Measurements from ENCODE around the gene CHSY1. TPM values are rescaled to one million over a fixed set of nuclear protein-coding genes. Genes with fewer than 3 reads are reported as not detected.

The CHSY1 gene
- polyA plus RNA-seq, 2 of the 4 experiments (the other 2 are of a cell fraction) = 16.0 to 28.1 TPM

GRCh38 chr15:101244036-101244781 lies 7.6 kb downstream of the CHSY1 start (continued):
- TF ChIP-seq ZNF302 (CRISPR knock-in tag; IDR thresholded peaks at IDR 0.05) (no peak), CBX8 (IDR thresholded peaks at IDR 0.05) (no peak), MAFK (IDR thresholded peaks at IDR 0.05; ENCODE audit: partially characterized antibody) (no peak), ATOH8 (CRISPR knock-in tag; IDR thresholded peaks at IDR 0.05; ENCODE audit: low read depth) (no peak)

- no peaks in the 10 kb centered on the region for H3K9me3 ChIP-seq
- H3K4me1 ChIP-seq = no peaks in the 10 kb centered on the region
- H3K4me3 ChIP-seq = no peak overlapping the region
- TF ChIP-seq KDM1A (IDR thresholded peaks at IDR 0.05; ENCODE audit: low read depth) = no peak
- no peak for TF ChIP-seq RNF2 (IDR thresholded peaks at IDR 0.05; ENCODE audit: borderline replicate concordance, low read depth)
- no peak for TF ChIP-seq SMC3 (IDR thresholded peaks at IDR 0.05)
- POLR2A ChIA-PET = no interaction called here
- DNase-seq (ENCODE audit: low read depth in 1 of 2, low spot score in 1 of 2) = no peak
- ATAC-seq = no peak
- H3K27ac ChIP-seq = no peak overlapping the region
- FAIRE-seq = no peak
- no peak overlapping the region for H3K4me2 ChIP-seq
- CTCF ChIA-PET = interaction anchor here (0.7 to 6.3 kb wide), 7 partner anchors 8 to 155 kb away, joined by 3 to 58 read pairs (median 4); partner anchors contain the start of gene CHSY1
- 94% methylated on average over 9 of the region's 9 CpGs for WGBS (ENCODE audit: missing lambda C conversion rate)
Observed at GRCh38 chr15:101243420-101243819, 8.4 kb downstream of the CHSY1 start.

- CTCF ChIA-PET = interaction anchor here (0.7 to 6.3 kb wide), 5 partner anchors 9 to 154 kb away, joined by 3 to 58 read pairs (median 4); partner anchors contain the start of gene CHSY1
- FAIRE-seq = no peak
- no peak for TF ChIP-seq FOSL2 (IDR thresholded peaks at IDR 0.05)
- TF ChIP-seq FOSL2 (CRISPR knock-in tag; IDR thresholded peaks at IDR 0.05) = no peak
- no peak for TF ChIP-seq SREBF2 (IDR thresholded peaks at IDR 0.05)
- TF ChIP-seq, protein P1, sequence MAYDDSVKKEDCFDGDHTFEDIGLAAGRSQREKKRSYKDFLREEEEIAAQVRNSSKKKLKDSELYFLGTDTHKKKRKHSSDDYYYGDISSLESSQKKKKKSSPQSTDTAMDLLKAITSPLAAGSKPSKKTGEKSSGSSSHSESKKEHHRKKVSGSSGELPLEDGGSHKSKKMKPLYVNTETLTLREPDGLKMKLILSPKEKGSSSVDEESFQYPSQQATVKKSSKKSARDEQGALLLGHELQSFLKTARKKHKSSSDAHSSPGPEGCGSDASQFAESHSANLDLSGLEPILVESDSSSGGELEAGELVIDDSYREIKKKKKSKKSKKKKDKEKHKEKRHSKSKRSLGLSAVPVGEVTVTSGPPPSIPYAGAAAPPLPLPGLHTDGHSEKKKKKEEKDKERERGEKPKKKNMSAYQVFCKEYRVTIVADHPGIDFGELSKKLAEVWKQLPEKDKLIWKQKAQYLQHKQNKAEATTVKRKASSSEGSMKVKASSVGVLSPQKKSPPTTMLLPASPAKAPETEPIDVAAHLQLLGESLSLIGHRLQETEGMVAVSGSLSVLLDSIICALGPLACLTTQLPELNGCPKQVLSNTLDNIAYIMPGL (CRISPR knock-in tag; IDR thresholded peaks at IDR 0.05; ENCODE audit: borderline replicate concordance) = no peak
- H3K9me3 ChIP-seq = no peaks in the 10 kb centered on the region
- no peak for ATAC-seq
- H3K4me2 ChIP-seq = no peak overlapping the region
- POLR2A ChIA-PET = no interaction called here
- DNase-seq (ENCODE audit: low read depth in 1 of 2, low spot score in 1 of 2) = no peak
- no peak overlapping the region for H3K4me3 ChIP-seq
- no peaks in the 10 kb centered on the region for H3K4me1 ChIP-seq
- 87% methylated on average over 6 of the region's 6 CpGs for WGBS (ENCODE audit: missing lambda C conversion rate)
- no peak overlapping the region for H3K27ac ChIP-seq
Observed at GRCh38 chr15:101242999-101243336, 8.9 kb downstream of the CHSY1 start.

DNA sequence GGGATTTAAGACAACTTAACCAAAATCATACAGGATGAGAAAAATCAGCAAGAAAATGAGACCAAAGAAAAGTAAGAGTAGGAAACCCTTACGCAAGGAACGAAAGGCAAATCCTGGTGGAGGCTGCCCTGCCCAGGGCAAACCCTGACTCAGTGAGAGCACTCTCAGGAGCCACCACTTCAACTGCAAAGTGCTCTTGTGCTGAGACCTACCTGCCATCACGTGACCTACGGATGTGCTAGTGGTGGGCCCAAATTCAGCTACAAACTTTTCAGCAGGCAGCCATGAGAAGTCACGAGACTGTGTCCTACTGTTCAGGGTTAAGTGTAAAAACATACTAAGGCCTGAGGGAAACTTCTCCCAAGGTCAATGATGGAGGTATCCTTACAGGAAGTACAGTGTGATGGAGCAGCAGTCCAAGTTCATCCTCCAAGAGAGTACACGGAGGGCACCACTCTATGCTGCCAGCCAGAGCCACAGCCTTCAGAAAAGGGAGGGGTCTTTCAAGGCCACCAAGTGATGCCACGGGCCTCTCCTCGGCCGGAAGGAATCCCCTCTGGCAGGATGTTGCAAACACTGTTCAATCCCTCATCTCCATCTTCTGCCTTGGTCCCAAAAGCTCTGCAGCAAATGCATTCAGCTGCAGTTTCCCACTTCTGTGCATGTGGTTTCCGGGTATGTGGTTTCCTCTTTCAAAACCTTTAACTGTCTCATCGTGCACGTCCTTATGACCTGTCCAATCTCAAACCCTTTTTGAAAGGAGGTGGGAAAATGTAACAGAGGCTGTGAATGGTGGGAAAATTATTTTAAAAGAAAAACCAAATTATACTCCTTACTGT lies 9.5 kb downstream of the CHSY1 start:
- no peak overlapping the region for H3K27ac ChIP-seq
- FAIRE-seq = peak; percentile 7
- 88% methylated on average over 12 of the region's 12 CpGs for WGBS (ENCODE audit: missing lambda C conversion rate)
- ChIA-PET CTCF (interaction anchor here (0.7 to 6.3 kb wide), 8 partner anchors 9 to 235 kb away, joined by 3 to 58 read pairs (median 4); partner anchors contain the start of gene CHSY1), POLR2A (no interaction called here)
- peak in 1 of 2 experiments; percentile 30; a peak in 2 of 6 replicates for ATAC-seq
- H3K9me3 ChIP-seq = no peaks in the 10 kb centered on the region
- no peaks in the 10 kb centered on the region for H3K4me1 ChIP-seq
- no peak for DNase-seq (ENCODE audit: low read depth in 1 of 2, low spot score in 1 of 2)
- TF ChIP-seq HDAC2 (IDR thresholded peaks at IDR 0.05) (no peak), JUN (IDR thresholded peaks at IDR 0.05) (no peak), CEBPB (IDR thresholded peaks at IDR 0.05) (no peak)
- H3K4me2 ChIP-seq = no peak overlapping the region
- H3K4me3 ChIP-seq = no peak overlapping the region

Measured in A549 (cell line).